Measurements from ENCODE around the gene MTOR.
"Not testable (repeated sequence)": the region's sequence is repeated elsewhere in the genome, so short reads cannot be mapped to it uniquely, and the experiment has no call there.

The MTOR gene

GRCh38 chr1:11078631-11079030 is 183.7 kb downstream of the MTOR start:
- H3K4me3 ChIP-seq (ENCODE audit: low read depth, low read length): no peak overlapping the region
- H3K36me3 ChIP-seq: peaks cover 82% of the 10 kb centered on the region
- no peaks in the 10 kb centered on the region for H3K9me3 ChIP-seq (ENCODE audit: severe bottlenecking)
- TF ChIP-seq CTCF (IDR thresholded peaks at IDR 0.05; ENCODE audit: low read depth, low read length): no peak
- no peaks in the 10 kb centered on the region for H3K27me3 ChIP-seq (ENCODE audit: insufficient read depth, low read depth, severe bottlenecking)
- H3K27ac ChIP-seq: peak overlapping the region; percentile 33; the same call in 1 of the 2 replicates
- DNase-seq: no peak

- H3K27ac ChIP-seq; H3K9me3 ChIP-seq (ENCODE audit: severe bottlenecking); DNase-seq; H3K4me3 ChIP-seq (ENCODE audit: low read depth, low read length); H3K27me3 ChIP-seq (ENCODE audit: insufficient read depth, low read depth, severe bottlenecking): not testable (repeated sequence)
- peaks cover 91% of the 10 kb centered on the region for H3K36me3 ChIP-seq
Observed at GRCh38 chr1:11073398-11073797, 189.0 kb downstream of the MTOR start.

GRCh38 chr1:11072216-11072917 is 190.0 kb downstream of the MTOR start:
- Histone ChIP-seq H3K4me3 (ENCODE audit: low read depth, low read length) (no peak overlapping the region), H3K36me3 (peaks cover 93% of the 10 kb centered on the region), H3K27ac (no peak overlapping the region), H3K27me3 (ENCODE audit: insufficient read depth, low read depth, severe bottlenecking) (no peaks in the 10 kb centered on the region), H3K9me3 (ENCODE audit: severe bottlenecking) (no peaks in the 10 kb centered on the region)
- DNase-seq: no peak
- TF ChIP-seq CTCF (IDR thresholded peaks at IDR 0.05; ENCODE audit: low read depth, low read length): no peak

GRCh38 chr1:11071463-11072215 is 190.7 kb downstream of the MTOR start:
- Histone ChIP-seq H3K9me3 (ENCODE audit: severe bottlenecking) (no peaks in the 10 kb centered on the region), H3K36me3 (peaks cover 93% of the 10 kb centered on the region), H3K4me3 (ENCODE audit: low read depth, low read length) (no peak overlapping the region), H3K27ac (no peak overlapping the region), H3K27me3 (ENCODE audit: insufficient read depth, low read depth, severe bottlenecking) (no peaks in the 10 kb centered on the region)
- no peak for TF ChIP-seq CTCF (IDR thresholded peaks at IDR 0.05; ENCODE audit: low read depth, low read length)
- no peak for DNase-seq

GRCh38 chr1:11070876-11071275 is 191.5 kb downstream of the MTOR start:
- no peak overlapping the region for H3K27ac ChIP-seq

More at GRCh38 chr1:11070876-11071275, 191.5 kb downstream of the MTOR start:
- Histone ChIP-seq H3K27me3 (ENCODE audit: insufficient read depth, low read depth, severe bottlenecking) (no peaks in the 10 kb centered on the region), H3K36me3 (peaks cover 93% of the 10 kb centered on the region), H3K9me3 (ENCODE audit: severe bottlenecking) (no peaks in the 10 kb centered on the region), H3K4me3 (ENCODE audit: low read depth, low read length) (no peak overlapping the region)
- DNase-seq: no peak
- TF ChIP-seq CTCF (IDR thresholded peaks at IDR 0.05; ENCODE audit: low read depth, low read length): no peak
